ENCODE results near the gene WDR55.
"Not testable (repeated sequence)": the region's sequence is repeated elsewhere in the genome, so short reads cannot be mapped to it uniquely, and the experiment has no call there.

DNA sequence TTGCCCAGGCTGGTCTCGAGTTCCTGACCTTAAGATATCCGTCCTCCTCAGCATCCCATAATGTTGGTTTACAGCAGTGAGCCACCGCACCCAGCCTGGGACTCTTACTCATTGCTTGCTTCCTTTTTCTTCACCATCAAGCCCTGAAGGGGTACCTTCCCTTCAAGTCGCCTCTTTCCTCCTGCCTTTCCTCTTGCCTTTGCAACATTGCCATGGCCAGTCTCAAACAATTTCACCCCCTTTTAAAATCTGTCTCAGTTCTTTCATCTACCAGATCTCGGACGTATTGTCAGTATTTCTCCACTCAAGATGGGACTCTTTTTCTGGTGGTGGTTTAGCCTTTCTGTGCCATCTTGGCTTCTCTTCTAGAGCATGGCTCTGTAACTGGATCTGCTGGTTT lies 56.0 kb downstream of the WDR55 start:
- TF ChIP-seq, protein P1, sequence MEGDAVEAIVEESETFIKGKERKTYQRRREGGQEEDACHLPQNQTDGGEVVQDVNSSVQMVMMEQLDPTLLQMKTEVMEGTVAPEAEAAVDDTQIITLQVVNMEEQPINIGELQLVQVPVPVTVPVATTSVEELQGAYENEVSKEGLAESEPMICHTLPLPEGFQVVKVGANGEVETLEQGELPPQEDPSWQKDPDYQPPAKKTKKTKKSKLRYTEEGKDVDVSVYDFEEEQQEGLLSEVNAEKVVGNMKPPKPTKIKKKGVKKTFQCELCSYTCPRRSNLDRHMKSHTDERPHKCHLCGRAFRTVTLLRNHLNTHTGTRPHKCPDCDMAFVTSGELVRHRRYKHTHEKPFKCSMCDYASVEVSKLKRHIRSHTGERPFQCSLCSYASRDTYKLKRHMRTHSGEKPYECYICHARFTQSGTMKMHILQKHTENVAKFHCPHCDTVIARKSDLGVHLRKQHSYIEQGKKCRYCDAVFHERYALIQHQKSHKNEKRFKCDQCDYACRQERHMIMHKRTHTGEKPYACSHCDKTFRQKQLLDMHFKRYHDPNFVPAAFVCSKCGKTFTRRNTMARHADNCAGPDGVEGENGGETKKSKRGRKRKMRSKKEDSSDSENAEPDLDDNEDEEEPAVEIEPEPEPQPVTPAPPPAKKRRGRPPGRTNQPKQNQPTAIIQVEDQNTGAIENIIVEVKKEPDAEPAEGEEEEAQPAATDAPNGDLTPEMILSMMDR (optimal IDR thresholded peaks at IDR 0.05 in 1 of 3, IDR thresholded peaks at IDR 0.05 in 1 of 3, conservative IDR thresholded peaks at IDR 0.05 in 1 of 3; ENCODE audit: extremely low read depth in 1 of 3, insufficient read depth in 2 of 3, low read length in 3 of 3): not testable (repeated sequence)
- TF ChIP-seq EZH2 (IDR thresholded peaks at IDR 0.05; ENCODE audit: low read length): not testable (repeated sequence)
